ENCODE results near the gene BABAM2. TPM values are rescaled to one million over a fixed set of nuclear protein-coding genes. Genes with fewer than 3 reads are reported as not detected.

The BABAM2 gene
- polyA plus RNA-seq, 2 donors, result 9.1 to 18.0 TPM

GRCh38 chr2:28160986-28161425 is 270.5 kb downstream of the BABAM2 start:
- Histone ChIP-seq H3K27me3 (ENCODE audit: control insufficient read depth in 1 of 2, insufficient read depth in 2 of 2, low read length in 2 of 2) (no peaks in the 10 kb centered on the region), H3K4me3 (ENCODE audit: low read depth in 1 of 2, low read length in 2 of 2) (no peak overlapping the region), H3K36me3 (ENCODE audit: control insufficient read depth in 2 of 2, insufficient read depth in 2 of 2, low read length in 1 of 2) (no peaks in the 10 kb centered on the region), H3K27ac (ENCODE audit: low read depth in 2 of 2, low read length in 1 of 2) (no peak overlapping the region), H3K4me1 (ENCODE audit: control insufficient read depth in 2 of 2, insufficient read depth in 2 of 2, low read length in 1 of 2) (peaks cover 3 to 4% of the 10 kb centered on the region in 2 donors), H3K9me3 (ENCODE audit: control insufficient read depth in 2 of 2, insufficient read depth in 1 of 2, low read depth in 1 of 2, low read length in 1 of 2) (no peaks in the 10 kb centered on the region)
- WGBS, 2 donors, result 44 to 57% methylated on average over 3 of the region's 3 CpGs

- Histone ChIP-seq H3K27ac (ENCODE audit: low read depth in 2 of 2, low read length in 1 of 2) (no peak overlapping the region), H3K9me3 (ENCODE audit: control insufficient read depth in 2 of 2, insufficient read depth in 1 of 2, low read depth in 1 of 2, low read length in 1 of 2) (no peaks in the 10 kb centered on the region)
Observed at GRCh38 chr2:28161466-28161865, 270.9 kb downstream of the BABAM2 start.

GRCh38 chr2:28162564-28162963 is 272.0 kb downstream of the BABAM2 start:
- WGBS, 2 donors, result 96 to 98% methylated on average over 3 of the region's 3 CpGs
- peaks cover 3 to 4% of the 10 kb centered on the region in 2 donors for H3K4me1 ChIP-seq (ENCODE audit: control insufficient read depth in 2 of 2, insufficient read depth in 2 of 2, low read length in 1 of 2)
- no peaks in the 10 kb centered on the region for H3K9me3 ChIP-seq (ENCODE audit: control insufficient read depth in 2 of 2, insufficient read depth in 1 of 2, low read depth in 1 of 2, low read length in 1 of 2)
- H3K27ac ChIP-seq (ENCODE audit: low read depth in 2 of 2, low read length in 1 of 2), result no peak overlapping the region
- H3K36me3 ChIP-seq (ENCODE audit: control insufficient read depth in 2 of 2, insufficient read depth in 2 of 2, low read length in 1 of 2), result no peaks in the 10 kb centered on the region
- H3K27me3 ChIP-seq (ENCODE audit: control insufficient read depth in 1 of 2, insufficient read depth in 2 of 2, low read length in 2 of 2), result no peaks in the 10 kb centered on the region
- H3K4me3 ChIP-seq (ENCODE audit: low read depth in 1 of 2, low read length in 2 of 2), result no peak overlapping the region

More at GRCh38 chr2:28161466-28161865, 270.9 kb downstream of the BABAM2 start:
- no peaks in the 10 kb centered on the region for H3K27me3 ChIP-seq (ENCODE audit: control insufficient read depth in 1 of 2, insufficient read depth in 2 of 2, low read length in 2 of 2)
- 51 to 59% methylated on average over 2 of the region's 2 CpGs for WGBS, 2 donors
- peaks cover 3 to 4% of the 10 kb centered on the region in 2 donors for H3K4me1 ChIP-seq (ENCODE audit: control insufficient read depth in 2 of 2, insufficient read depth in 2 of 2, low read length in 1 of 2)
- no peak overlapping the region for H3K4me3 ChIP-seq (ENCODE audit: low read depth in 1 of 2, low read length in 2 of 2)
- H3K36me3 ChIP-seq (ENCODE audit: control insufficient read depth in 2 of 2, insufficient read depth in 2 of 2, low read length in 1 of 2), result no peaks in the 10 kb centered on the region

GRCh38 chr2:28163028-28163427 is 272.5 kb downstream of the BABAM2 start:
- WGBS, 2 donors, result 91 to 94% methylated on average over 4 of the region's 4 CpGs
- no peak overlapping the region for H3K27ac ChIP-seq (ENCODE audit: low read depth in 2 of 2, low read length in 1 of 2)
- H3K9me3 ChIP-seq (ENCODE audit: control insufficient read depth in 2 of 2, insufficient read depth in 1 of 2, low read depth in 1 of 2, low read length in 1 of 2), result no peaks in the 10 kb centered on the region
- H3K4me1 ChIP-seq (ENCODE audit: control insufficient read depth in 2 of 2, insufficient read depth in 2 of 2, low read length in 1 of 2), result peaks cover 3 to 4% of the 10 kb centered on the region in 2 donors
- no peaks in the 10 kb centered on the region for H3K36me3 ChIP-seq (ENCODE audit: control insufficient read depth in 2 of 2, insufficient read depth in 2 of 2, low read length in 1 of 2)
- no peaks in the 10 kb centered on the region for H3K27me3 ChIP-seq (ENCODE audit: control insufficient read depth in 1 of 2, insufficient read depth in 2 of 2, low read length in 2 of 2)
- no peak overlapping the region for H3K4me3 ChIP-seq (ENCODE audit: low read depth in 1 of 2, low read length in 2 of 2)

GRCh38 chr2:28163627-28164279 is 273.2 kb downstream of the BABAM2 start:
- WGBS, 2 donors, result 88 to 89% methylated on average over 6 of the region's 6 CpGs
- Histone ChIP-seq H3K4me1 (ENCODE audit: control insufficient read depth in 2 of 2, insufficient read depth in 2 of 2, low read length in 1 of 2) (peaks cover 3 to 4% of the 10 kb centered on the region in 2 donors), H3K4me3 (ENCODE audit: low read depth in 1 of 2, low read length in 2 of 2) (no peak overlapping the region), H3K36me3 (ENCODE audit: control insufficient read depth in 2 of 2, insufficient read depth in 2 of 2, low read length in 1 of 2) (no peaks in the 10 kb centered on the region), H3K27me3 (ENCODE audit: control insufficient read depth in 1 of 2, insufficient read depth in 2 of 2, low read length in 2 of 2) (no peaks in the 10 kb centered on the region), H3K9me3 (ENCODE audit: control insufficient read depth in 2 of 2, insufficient read depth in 1 of 2, low read depth in 1 of 2, low read length in 1 of 2) (no peaks in the 10 kb centered on the region), H3K27ac (ENCODE audit: low read depth in 2 of 2, low read length in 1 of 2) (peak overlapping the region in 1 of 2 donors; percentile 18)

GRCh38 chr2:28164280-28164801 is 273.8 kb downstream of the BABAM2 start:
- Histone ChIP-seq H3K27me3 (ENCODE audit: control insufficient read depth in 1 of 2, insufficient read depth in 2 of 2, low read length in 2 of 2) (no peaks in the 10 kb centered on the region), H3K27ac (ENCODE audit: low read depth in 2 of 2, low read length in 1 of 2) (peak overlapping the region in 1 of 2 donors; percentile 18), H3K36me3 (ENCODE audit: control insufficient read depth in 2 of 2, insufficient read depth in 2 of 2, low read length in 1 of 2) (no peaks in the 10 kb centered on the region), H3K4me3 (ENCODE audit: low read depth in 1 of 2, low read length in 2 of 2) (no peak overlapping the region), H3K4me1 (ENCODE audit: control insufficient read depth in 2 of 2, insufficient read depth in 2 of 2, low read length in 1 of 2) (peaks cover 3 to 4% of the 10 kb centered on the region in 2 donors), H3K9me3 (ENCODE audit: control insufficient read depth in 2 of 2, insufficient read depth in 1 of 2, low read depth in 1 of 2, low read length in 1 of 2) (no peaks in the 10 kb centered on the region)
- 52 to 53% methylated on average over 8 of the region's 8 CpGs for WGBS, 2 donors

GRCh38 chr2:28165087-28165635 is 274.6 kb downstream of the BABAM2 start:
- no peaks in the 10 kb centered on the region for H3K27me3 ChIP-seq (ENCODE audit: control insufficient read depth in 1 of 2, insufficient read depth in 2 of 2, low read length in 2 of 2)
- WGBS, 2 donors, result 93 to 94% methylated on average over 5 of the region's 5 CpGs
- no peak overlapping the region for H3K27ac ChIP-seq (ENCODE audit: low read depth in 2 of 2, low read length in 1 of 2)
- H3K4me3 ChIP-seq (ENCODE audit: low read depth in 1 of 2, low read length in 2 of 2), result no peak overlapping the region
- peaks cover 3 to 4% of the 10 kb centered on the region in 2 donors for H3K4me1 ChIP-seq (ENCODE audit: control insufficient read depth in 2 of 2, insufficient read depth in 2 of 2, low read length in 1 of 2)
- H3K9me3 ChIP-seq (ENCODE audit: control insufficient read depth in 2 of 2, insufficient read depth in 1 of 2, low read depth in 1 of 2, low read length in 1 of 2), result no peaks in the 10 kb centered on the region
- no peaks in the 10 kb centered on the region for H3K36me3 ChIP-seq (ENCODE audit: control insufficient read depth in 2 of 2, insufficient read depth in 2 of 2, low read length in 1 of 2)

- no peaks in the 10 kb centered on the region for H3K9me3 ChIP-seq (ENCODE audit: control insufficient read depth in 2 of 2, insufficient read depth in 1 of 2, low read depth in 1 of 2, low read length in 1 of 2)
- H3K27ac ChIP-seq (ENCODE audit: low read depth in 2 of 2, low read length in 1 of 2), result no peak overlapping the region
- H3K36me3 ChIP-seq (ENCODE audit: control insufficient read depth in 2 of 2, insufficient read depth in 2 of 2, low read length in 1 of 2), result no peaks in the 10 kb centered on the region
- H3K4me1 ChIP-seq (ENCODE audit: control insufficient read depth in 2 of 2, insufficient read depth in 2 of 2, low read length in 1 of 2), result peaks cover 0 to 4% of the 10 kb centered on the region in 2 donors
- no peaks in the 10 kb centered on the region for H3K27me3 ChIP-seq (ENCODE audit: control insufficient read depth in 1 of 2, insufficient read depth in 2 of 2, low read length in 2 of 2)
- no peak overlapping the region for H3K4me3 ChIP-seq (ENCODE audit: low read depth in 1 of 2, low read length in 2 of 2)
- WGBS, 2 donors, result 77 to 89% methylated on average over 2 of the region's 2 CpGs
Observed at GRCh38 chr2:28166956-28167355, 276.4 kb downstream of the BABAM2 start.

- no peak overlapping the region for H3K4me3 ChIP-seq (ENCODE audit: low read depth in 1 of 2, low read length in 2 of 2)
- WGBS, 2 donors, result 57 to 71% methylated on average over 5 of the region's 5 CpGs
Observed at GRCh38 chr2:28168376-28168775, 277.8 kb downstream of the BABAM2 start.

More at GRCh38 chr2:28168376-28168775, 277.8 kb downstream of the BABAM2 start:
- Histone ChIP-seq H3K4me1 (ENCODE audit: control insufficient read depth in 2 of 2, insufficient read depth in 2 of 2, low read length in 1 of 2) (peaks cover 0 to 6% of the 10 kb centered on the region in 2 donors), H3K9me3 (ENCODE audit: control insufficient read depth in 2 of 2, insufficient read depth in 1 of 2, low read depth in 1 of 2, low read length in 1 of 2) (no peaks in the 10 kb centered on the region), H3K27ac (ENCODE audit: low read depth in 2 of 2, low read length in 1 of 2) (no peak overlapping the region), H3K27me3 (ENCODE audit: control insufficient read depth in 1 of 2, insufficient read depth in 2 of 2, low read length in 2 of 2) (no peaks in the 10 kb centered on the region), H3K36me3 (ENCODE audit: control insufficient read depth in 2 of 2, insufficient read depth in 2 of 2, low read length in 1 of 2) (no peaks in the 10 kb centered on the region)
